OCI-LY7 (cell line): ENCODE measurements around the gene PRX. TPM values are rescaled to one million over a fixed set of nuclear protein-coding genes. Genes with fewer than 3 reads are reported as not detected.
A peak's percentile ranks its signal among the peaks of the same experiment; 100 is the strongest.

Experiments used
- BruUV-seq: library from RNA; stranded (reverse); fragments of 400-500 nt; replicated peaks from 2 replicates; lab custom pipeline; 2021; lab: Mats Ljungman, UMichigan
- CTCF ChIA-PET: fragments of 300-600 bp; sonication (Branson Sonifier 250); formaldehyde crosslinking; loops from one replicate; lab custom pipeline; 2022; ENCODE audit warnings: antibody characterized with exemption; ENCODE audit not compliant: unreplicated experiment; lab: Charles Lee
- POLR2A ChIA-PET: fragments of 300-600 bp; sonication (Branson Sonifier 250); formaldehyde crosslinking; loops from one replicate; lab custom pipeline; 2022; ENCODE audit warnings: antibody characterized with exemption; lab: Charles Lee
- DNase-seq: peaks from one replicate; pipeline ENCODE4 v3.0.0-alpha.2; 2015; ENCODE audit warnings: low spot score
- H2AFZ ChIP-seq: fragments of 200-600 bp; sonication (generic), shearing (Covaris generic); 2 replicates; pipeline ENCODE4 v1.6.1; 2014; ENCODE audit warnings: mild to moderate bottlenecking, antibody characterized with exemption, low read length, moderate library complexity
- H3K27ac ChIP-seq: fragments of 200-600 bp; sonication (generic); 2 replicates; pipeline ENCODE4 v1.5.1; 2014; ENCODE audit warnings: mixed run types, low read depth, mild to moderate bottlenecking, moderate library complexity, low read length, inconsistent platforms; ENCODE audit not compliant: poor library complexity, severe bottlenecking
- H3K36me3 ChIP-seq: fragments of 200-600 bp; sonication (generic); 2 replicates; pipeline ENCODE4 v1.6.1; 2014; ENCODE audit warnings: mild to moderate bottlenecking, antibody characterized with exemption, low read length, moderate library complexity, mixed read lengths; ENCODE audit not compliant: insufficient read depth
- H3K4me1 ChIP-seq: fragments of 200-600 bp; sonication (generic); 2 replicates; pipeline ENCODE4 v1.5.1; 2014; ENCODE audit warnings: mild to moderate bottlenecking, low read length; ENCODE audit not compliant: insufficient read depth, poor library complexity, severe bottlenecking
- H3K4me2 ChIP-seq: fragments of 200-600 bp; sonication (generic); 2 replicates; pipeline ENCODE4 v1.6.1; 2014; ENCODE audit warnings: mild to moderate bottlenecking, low read length
- H3K4me3 ChIP-seq: fragments of 200-600 bp; sonication (generic); 2 replicates; pipeline ENCODE4 v1.5.1; 2014; ENCODE audit warnings: mild to moderate bottlenecking, low read depth, low read length; ENCODE audit not compliant: poor library complexity, severe bottlenecking
- H3K79me2 ChIP-seq: fragments of 200-600 bp; sonication (generic); 2 replicates; pipeline ENCODE4 v1.6.1; 2016; ENCODE audit warnings: low read depth, mild to moderate bottlenecking, low read length, moderate library complexity, mixed read lengths; ENCODE audit not compliant: insufficient read depth
- H3K9me2 ChIP-seq: fragments of 200-600 bp; sonication (generic); 2 replicates; pipeline ENCODE4 v1.6.1; 2016; ENCODE audit warnings: mild to moderate bottlenecking, low read length, mixed read lengths; ENCODE audit not compliant: insufficient read depth
- H3K9me3 ChIP-seq: fragments of 200-600 bp; sonication (generic); 2 replicates; pipeline ENCODE4 v1.6.1; 2014; ENCODE audit warnings: mild to moderate bottlenecking, mixed run types, low read length, mixed read lengths
- H4K20me1 ChIP-seq: fragments of 200-600 bp; sonication (generic); 2 replicates; pipeline ENCODE4 v1.6.1; 2014; ENCODE audit warnings: mild to moderate bottlenecking, antibody characterized with exemption, low read length, moderate library complexity, mixed read lengths; ENCODE audit not compliant: insufficient read depth
- EZH2phosphoT487 ChIP-seq: fragments of 200-600 bp; sonication (generic); IDR thresholded peaks from 2 replicates; pipeline ENCODE4 v1.6.1; 2018; ENCODE audit warnings: low read depth, borderline replicate concordance, mild to moderate bottlenecking, mixed run types, antibody characterized with exemption, low read length, moderate library complexity, mixed read lengths
- intact Hi-C: fragments of 100-400 bp; cut with micrococcal nuclease; formaldehyde crosslinking; loops from one replicate; pipeline ENCODE4 v1.10.0; 2022; ENCODE audit not compliant: unreplicated experiment
- total RNA-seq, 2 experiments: library from RNA; depleted of rRNA in 1 of 2; stranded (reverse); fragments of >200 nt in 1 of 2; shearing (Covaris generic) in 1 of 2; gene quantifications; 2 replicates each; pipeline ENCODE4 v1.2.3, GENCODE V29; 2014 to 2022
- TF ChIP-seq, protein P1 (sequence below): fragments of 200-600 bp; sonication (generic); conservative IDR thresholded peaks from 2 replicates; pipeline ENCODE4 v1.5.1; 2014; ENCODE audit warnings: mild to moderate bottlenecking, antibody characterized with exemption, low read length, moderate library complexity, mixed read lengths

PRX gene
- total RNA-seq, 2 experiments from 2014 or later = 2.2 to 4.9 TPM

DNA sequence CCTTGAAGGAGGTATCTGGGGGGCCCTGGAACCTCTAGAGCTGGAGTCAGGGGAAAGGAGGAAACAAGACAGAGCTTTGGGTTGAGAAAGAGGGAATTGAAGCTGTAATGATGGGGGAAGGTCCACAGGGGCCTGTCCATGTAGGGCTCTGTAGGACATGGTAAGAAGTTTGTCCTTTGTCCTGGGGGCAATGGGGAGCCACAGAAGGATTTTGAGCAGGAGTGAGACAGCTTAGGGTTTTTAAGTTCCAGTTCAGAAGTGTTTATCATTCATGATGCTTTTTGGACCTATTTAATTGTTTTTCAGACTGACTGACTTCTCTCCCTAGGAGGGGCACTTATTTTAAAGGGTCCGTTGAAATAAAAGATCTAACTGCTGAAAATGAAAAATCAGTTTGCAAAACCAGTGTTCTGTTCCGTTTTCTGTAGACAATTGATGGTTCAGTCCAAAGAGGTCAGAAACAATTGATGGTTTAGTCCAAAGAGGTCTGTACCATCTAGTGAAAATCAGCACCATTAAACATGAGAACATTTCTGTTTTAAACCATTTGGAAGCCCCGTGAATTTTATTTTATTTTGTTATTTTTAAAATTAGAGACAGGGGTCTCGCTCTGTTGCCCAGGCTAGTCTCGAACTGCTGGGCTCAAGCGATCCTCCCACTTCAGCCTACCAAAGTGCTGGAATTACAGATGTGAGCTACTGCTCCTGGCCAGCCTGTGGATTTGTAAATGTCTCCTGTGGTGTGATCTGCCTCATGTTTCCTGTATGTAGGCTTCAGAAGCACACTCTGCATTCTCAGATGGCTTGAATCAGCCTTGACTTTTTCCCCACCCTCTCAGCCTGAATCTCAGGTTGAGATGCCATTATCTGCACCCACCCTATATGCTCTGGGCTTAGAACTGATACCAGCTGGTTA is 56.2 kb downstream of the PRX start:
- peaks cover 45% of the 10 kb centered on the region for H3K4me1 ChIP-seq
- no peak for TF ChIP-seq EZH2phosphoT487
- TF ChIP-seq, protein P1, sequence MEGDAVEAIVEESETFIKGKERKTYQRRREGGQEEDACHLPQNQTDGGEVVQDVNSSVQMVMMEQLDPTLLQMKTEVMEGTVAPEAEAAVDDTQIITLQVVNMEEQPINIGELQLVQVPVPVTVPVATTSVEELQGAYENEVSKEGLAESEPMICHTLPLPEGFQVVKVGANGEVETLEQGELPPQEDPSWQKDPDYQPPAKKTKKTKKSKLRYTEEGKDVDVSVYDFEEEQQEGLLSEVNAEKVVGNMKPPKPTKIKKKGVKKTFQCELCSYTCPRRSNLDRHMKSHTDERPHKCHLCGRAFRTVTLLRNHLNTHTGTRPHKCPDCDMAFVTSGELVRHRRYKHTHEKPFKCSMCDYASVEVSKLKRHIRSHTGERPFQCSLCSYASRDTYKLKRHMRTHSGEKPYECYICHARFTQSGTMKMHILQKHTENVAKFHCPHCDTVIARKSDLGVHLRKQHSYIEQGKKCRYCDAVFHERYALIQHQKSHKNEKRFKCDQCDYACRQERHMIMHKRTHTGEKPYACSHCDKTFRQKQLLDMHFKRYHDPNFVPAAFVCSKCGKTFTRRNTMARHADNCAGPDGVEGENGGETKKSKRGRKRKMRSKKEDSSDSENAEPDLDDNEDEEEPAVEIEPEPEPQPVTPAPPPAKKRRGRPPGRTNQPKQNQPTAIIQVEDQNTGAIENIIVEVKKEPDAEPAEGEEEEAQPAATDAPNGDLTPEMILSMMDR = no peak
- ChIA-PET POLR2A (interaction anchor here (0.5 to 1.0 kb wide), 6 partner anchors 8 to 221 kb away, joined by 3 to 4 read pairs (median 3); partner anchors contain the start of genes C19orf47 and PLD3), CTCF (interaction anchor here (0.6 kb wide), 1 partner anchor 70 kb away, joined by 3 read pairs; no protein-coding TSS in a partner anchor)
- peak overlapping the region; percentile 45 for H3K27ac ChIP-seq
- DNase-seq = peak; percentile 36
- BruUV-seq = no TSS peak
- H3K79me2 ChIP-seq = no peaks in the 10 kb centered on the region; the same call in 1 of the 2 replicates
- intact Hi-C loops = no loop called here
- H3K36me3 ChIP-seq = no peaks in the 10 kb centered on the region
- H3K9me3 ChIP-seq = no peaks in the 10 kb centered on the region
- H3K9me2 ChIP-seq = no peaks in the 10 kb centered on the region
- peak overlapping the region; percentile 71 for H3K4me2 ChIP-seq
- no peaks in the 10 kb centered on the region for H4K20me1 ChIP-seq
- H3K4me3 ChIP-seq = no peak overlapping the region
- H2AFZ ChIP-seq = peak overlapping the region; percentile 16; the same call in 1 of the 2 replicates

DNA sequence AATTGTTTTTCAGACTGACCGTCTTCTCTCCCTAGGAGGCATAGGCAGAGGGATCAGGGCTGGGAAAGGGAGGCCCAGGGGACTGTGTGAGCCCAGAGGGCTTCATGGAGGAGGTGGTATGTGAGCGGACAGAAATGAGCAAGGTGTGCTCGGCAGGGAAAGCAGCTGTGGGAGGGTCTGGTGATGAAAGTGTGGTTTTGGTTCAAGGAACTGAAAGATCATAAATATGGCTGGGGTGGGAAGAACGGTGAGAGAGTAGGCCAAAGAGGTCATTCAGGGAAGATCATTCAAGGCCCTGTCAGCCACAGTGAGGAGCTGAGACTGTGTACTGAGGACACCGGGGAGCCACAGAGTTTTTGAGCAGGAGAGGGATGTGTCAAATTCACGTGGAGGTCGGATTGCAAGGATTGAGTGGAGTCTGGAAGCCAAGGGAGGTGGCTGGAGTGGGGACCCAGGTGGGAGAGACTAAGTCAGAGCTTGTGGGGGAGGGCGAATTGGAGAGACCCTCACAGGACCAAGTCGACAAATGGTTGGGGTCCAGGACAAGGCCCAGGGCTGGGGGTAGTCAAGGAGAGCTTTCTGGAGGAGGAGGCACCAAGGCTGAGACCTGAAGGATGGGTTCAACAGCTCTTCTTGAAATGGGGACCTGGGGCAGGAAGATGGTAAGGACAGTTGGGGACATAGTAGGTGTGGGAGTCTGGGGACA is 57.0 kb downstream of the PRX start:
- ChIA-PET POLR2A (interaction anchor here (0.5 to 1.0 kb wide), 5 partner anchors 8 to 221 kb away, joined by 3 to 4 read pairs (median 3); partner anchors contain the start of genes C19orf47 and PLD3), CTCF (interaction anchor here (0.6 kb wide), 1 partner anchor 70 kb away, joined by 3 read pairs; no protein-coding TSS in a partner anchor)
- H3K36me3 ChIP-seq = no peaks in the 10 kb centered on the region
- no peaks in the 10 kb centered on the region for H4K20me1 ChIP-seq
- no peak for TF ChIP-seq EZH2phosphoT487
- no TSS peak for BruUV-seq
- intact Hi-C loops = no loop called here
- H3K9me2 ChIP-seq = no peaks in the 10 kb centered on the region
- no peak overlapping the region for H3K4me3 ChIP-seq
- peak; percentile 22 for DNase-seq
- no peak overlapping the region for H3K27ac ChIP-seq
- no peak overlapping the region for H2AFZ ChIP-seq
- H3K9me3 ChIP-seq = no peaks in the 10 kb centered on the region
- peak overlapping the region; percentile 71 for H3K4me2 ChIP-seq
- peaks cover 45% of the 10 kb centered on the region for H3K4me1 ChIP-seq
- no peaks in the 10 kb centered on the region; the same call in 1 of the 2 replicates for H3K79me2 ChIP-seq
